GM19043 (cell line): ENCODE measurements around the gene IQSEC3.

Experiments
- ATAC-seq: cut with Tn5 transposase; IDR thresholded peaks from one replicate; pipeline ENCODE4 v1.9.1; 2021; ENCODE audit warnings: low read depth; ENCODE audit not compliant: unreplicated experiment

IQSEC3 gene

GRCh38 chr12:227286-227915, 160.8 kb downstream of the IQSEC3 start:
- ATAC-seq = no peak
